Loucy (cell line): ENCODE measurements around the gene PLPP4.
A peak's percentile ranks its signal among the peaks of the same experiment; 100 is the strongest.

Source experiments
- H2AFZ ChIP-seq: fragments of 200-600 bp; sonication (generic); 2 replicates; pipeline ENCODE4 v1.6.0; 2016; ENCODE audit warnings: antibody characterized with exemption, mild to moderate bottlenecking, low read length, moderate library complexity
- H3F3A ChIP-seq: fragments of 200-600 bp; 2 replicates; pipeline ENCODE4 v1.6.0; 2016; ENCODE audit warnings: antibody characterized with exemption, low read depth, mild to moderate bottlenecking
- H3K27me3 ChIP-seq: fragments of 200-600 bp; sonication (generic); 2 replicates; pipeline ENCODE4 v1.6.1; 2014; ENCODE audit warnings: low read length, mild to moderate bottlenecking; ENCODE audit not compliant: insufficient read depth, poor library complexity, severe bottlenecking
- H3K36me3 ChIP-seq: fragments of 200-600 bp; sonication (generic); 2 replicates; pipeline ENCODE4 v1.6.1; 2016; ENCODE audit warnings: low read length; ENCODE audit not compliant: insufficient read depth
- H3K4me1 ChIP-seq: fragments of 200-600 bp; sonication (generic); 2 replicates; pipeline ENCODE4 v1.5.1; 2014; ENCODE audit warnings: low read length, mild to moderate bottlenecking; ENCODE audit not compliant: insufficient read depth, poor library complexity, severe bottlenecking
- H3K4me2 ChIP-seq: fragments of 200-600 bp; sonication (generic); 2 replicates; pipeline ENCODE4 v1.6.0; 2014; ENCODE audit warnings: antibody characterized with exemption, low read length, low read depth, mild to moderate bottlenecking; ENCODE audit not compliant: poor library complexity, severe bottlenecking
- H3K4me3 ChIP-seq: fragments of 200-600 bp; sonication (generic); 2 replicates; pipeline ENCODE4 v1.5.1; 2014; ENCODE audit warnings: low read length, mild to moderate bottlenecking, mixed read lengths; ENCODE audit not compliant: poor library complexity, severe bottlenecking
- H3K79me2 ChIP-seq: fragments of 200-600 bp; sonication (generic); 2 replicates; pipeline ENCODE4 v1.6.1; 2014; ENCODE audit warnings: low read length; ENCODE audit not compliant: insufficient read depth
- H3K9ac ChIP-seq: fragments of 200-600 bp; sonication (generic); 2 replicates; pipeline ENCODE4 v1.6.0; 2014; ENCODE audit warnings: mild to moderate bottlenecking, low read depth, low read length, moderate library complexity; ENCODE audit not compliant: poor library complexity, severe bottlenecking
- H3K9me2 ChIP-seq: fragments of 200-600 bp; sonication (generic); replicated peaks from 2 replicates; pipeline ENCODE4 v1.6.1; 2016; ENCODE audit warnings: low read depth, low read length, mixed read lengths
- H3K9me3 ChIP-seq: fragments of 200-600 bp; sonication (generic); 2 replicates; pipeline ENCODE4 v1.6.1; 2014; ENCODE audit warnings: mild to moderate bottlenecking, antibody characterized with exemption, low read length, low read depth; ENCODE audit not compliant: insufficient read depth
- H4K20me1 ChIP-seq: fragments of 200-600 bp; sonication (generic); 2 replicates; pipeline ENCODE4 v1.6.0; 2014; ENCODE audit warnings: antibody characterized with exemption, low read length, mild to moderate bottlenecking; ENCODE audit not compliant: insufficient read depth, poor library complexity, severe bottlenecking
- CTCF ChIP-seq: fragments of 200-600 bp; sonication (generic); conservative IDR thresholded peaks from 2 replicates; pipeline ENCODE4 v1.5.1; 2014; ENCODE audit warnings: mild to moderate bottlenecking, antibody characterized with exemption, low read length
- EZH2phosphoT487 ChIP-seq: fragments of 200-600 bp; IDR thresholded peaks from 2 replicates; pipeline ENCODE4 v1.6.1; 2018; ENCODE audit warnings: antibody characterized with exemption, mild to moderate bottlenecking, moderate library complexity, borderline replicate concordance

The PLPP4 gene

GRCh38 chr10:120632942-120633341 is 175.9 kb downstream of the PLPP4 start:
- H3K79me2 ChIP-seq: no peaks in the 10 kb centered on the region
- H3K4me2 ChIP-seq: no peak overlapping the region
- H3K9me2 ChIP-seq: no peaks in the 10 kb centered on the region
- H3F3A ChIP-seq: no peaks in the 10 kb centered on the region
- H3K4me3 ChIP-seq: no peak overlapping the region
- H3K4me1 ChIP-seq: peaks cover 23% of the 10 kb centered on the region
- no peaks in the 10 kb centered on the region for H4K20me1 ChIP-seq
- no peaks in the 10 kb centered on the region for H3K27me3 ChIP-seq
- H3K36me3 ChIP-seq: no peaks in the 10 kb centered on the region
- TF ChIP-seq EZH2phosphoT487: no peak
- no peak for TF ChIP-seq CTCF
- H2AFZ ChIP-seq: no peak overlapping the region
- H3K9ac ChIP-seq: no peak overlapping the region
- H3K9me3 ChIP-seq: no peaks in the 10 kb centered on the region

DNA sequence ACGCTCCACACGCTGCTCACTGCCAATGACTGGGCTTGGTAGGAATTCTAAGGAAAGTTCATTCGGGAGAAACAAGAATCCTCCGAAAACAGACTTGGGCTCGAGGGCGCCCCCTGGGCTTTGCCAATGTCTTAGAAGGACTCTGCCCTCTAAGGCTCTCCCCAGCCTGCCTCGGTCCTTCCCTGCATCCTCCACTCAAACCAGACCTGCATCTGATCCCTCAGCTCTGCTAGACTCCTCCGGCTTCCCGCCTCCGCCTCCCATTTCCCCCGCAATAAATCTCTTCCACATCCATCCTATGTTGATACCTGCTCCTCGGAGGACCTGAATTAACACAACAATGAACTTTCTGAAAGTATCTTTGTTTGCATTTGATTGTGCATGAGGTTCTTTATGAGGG is 177.6 kb downstream of the PLPP4 start:
- H2AFZ ChIP-seq: no peak overlapping the region
- H3K4me1 ChIP-seq: peaks cover 18% of the 10 kb centered on the region
- H3K79me2 ChIP-seq: no peaks in the 10 kb centered on the region
- no peaks in the 10 kb centered on the region for H3K36me3 ChIP-seq
- no peak overlapping the region for H3K4me2 ChIP-seq
- H3K9ac ChIP-seq: no peak overlapping the region
- H4K20me1 ChIP-seq: no peaks in the 10 kb centered on the region
- H3F3A ChIP-seq: no peaks in the 10 kb centered on the region
- no peaks in the 10 kb centered on the region for H3K27me3 ChIP-seq
- H3K9me2 ChIP-seq: no peaks in the 10 kb centered on the region
- no peak for TF ChIP-seq EZH2phosphoT487
- peak; percentile 60 for TF ChIP-seq CTCF
- no peak overlapping the region for H3K4me3 ChIP-seq
- no peaks in the 10 kb centered on the region for H3K9me3 ChIP-seq
